Heart left ventricle (tissue), 16 donors: ENCODE measurements around the gene GRHPR. TPM values are rescaled to one million over a fixed set of nuclear protein-coding genes. Genes with fewer than 3 reads are reported as not detected.

ENCODE experiments used
- ATAC-seq, 4 donors: fragments of 200-7000 bp; cut with Tn5 transposase; one replicate each; pipeline ENCODE4 v1.9.1; 2020 to 2022; ENCODE audit warnings: moderate library complexity in 4 of 4, mild to moderate bottlenecking in 3 of 4, moderate number of reproducible peaks in 1 of 4
- DNase-seq, 5 donors: peaks; one replicate each; pipeline ENCODE4 v3.0.0-alpha.2; 2020
- H3K27ac ChIP-seq, 12 donors: fragments of 200-600 bp; sonication (generic) in 4 of 12; one replicate each; pipeline versions ENCODE4 v1.5.0 to v1.8.0; 2016 to 2022; ENCODE audit warnings: mild to moderate bottlenecking in 2 of 12
- H3K27me3 ChIP-seq, 9 donors: fragments of 200-600 bp; sonication (generic) in 2 of 9; one replicate each; pipeline versions ENCODE4 v1.5.1 to v1.8.0; 2016 to 2022; ENCODE audit warnings: mild to moderate bottlenecking in 3 of 9
- H3K36me3 ChIP-seq, 9 donors: fragments of 200-600 bp; sonication (generic) in 2 of 9; one replicate each; pipeline versions ENCODE4 v1.5.0 to v1.8.0; 2018 to 2022; ENCODE audit warnings: mild to moderate bottlenecking in 2 of 9
- H3K4me1 ChIP-seq, 12 donors: fragments of 200-600 bp; sonication (generic) in 4 of 12; one replicate each; pipeline versions ENCODE4 v1.5.0 to v1.8.0; 2016 to 2022; ENCODE audit warnings: mild to moderate bottlenecking in 3 of 12
- H3K4me3 ChIP-seq, 12 donors: fragments of 200-600 bp; sonication (generic) in 4 of 12; one replicate each; pipeline versions ENCODE4 v1.5.0 to v1.8.0; 2017 to 2022; ENCODE audit warnings: mild to moderate bottlenecking in 9 of 12, moderate library complexity in 4 of 12
- H3K9me3 ChIP-seq, 12 donors: fragments of 200-600 bp; sonication (generic) in 4 of 12; one replicate each; pipeline versions ENCODE4 v1.5.0 to v1.8.0; 2016 to 2022; ENCODE audit warnings: mild to moderate bottlenecking in 1 of 12
- POLR2A ChIP-seq, 2 donors: fragments of 450-650 bp; IDR thresholded peaks; one replicate each; pipeline ENCODE4 v1.6.1; 2017; ENCODE audit warnings: antibody characterized with exemption in 2 of 2, mild to moderate bottlenecking in 2 of 2, moderate library complexity in 2 of 2
- WGBS, 4 donors: extraction: QIAGEN DNeasy Blood & Tissue Kit in 2 of 4; methylation state at CpG; one replicate each; pipeline versions ENCODE4 v1.1.5 to v1.1.7; 2013 to 2018; 5-methylcytosine and 5-hydroxymethylcytosine counted together
- intact Hi-C, 10 donors: fragments of 100-400 bp; cut with DNase I; formaldehyde crosslinking; loops; one replicate each; pipeline versions ENCODE4 v1.11.1 to v1.14.2; 2022
- polyA plus RNA-seq, 2 donors: library from polyadenylated mRNA; stranded (reverse); fragments of 200-250 nt; gene quantifications; one replicate each; pipeline ENCODE4 v1.2.3, GENCODE V29; 2013
- total RNA-seq, 9 donors: library from RNA; depleted of rRNA in 2 of 9; stranded (reverse); fragments of >200 nt in 2 of 9; fragmentation: NEBNext Ultra II Directional in 3 of 9; extraction: Animal tissue kit (Norgen Biotek cat#: 25700) in 3 of 9; gene quantifications; one replicate each; pipeline versions ENCODE4 v1.1.0 to v1.2.4, GENCODE V29; 2016 to 2023
- TF ChIP-seq, protein P1 (sequence below), 12 donors: fragments of 200-600 bp; sonication (generic) in 4 of 12; IDR thresholded peaks; one replicate each; pipeline versions ENCODE4 v1.5.0 to v1.8.0; 2018 to 2022; ENCODE audit warnings: antibody characterized with exemption in 12 of 12, mild to moderate bottlenecking in 5 of 12
- donor health status: ischemic (EF 13 %, LVEDD 7.1; RV severe dilation, severe dysfunction).
- donor health status: healthy with polysubstance abuse.
- donor health status: DM: no; HTN: yes; CAD: no.
- donor health status: DM: no; HTN: no; CAD: no.
- donor health status: ischemic (EF 25% LVEDD 6.9; RV normal size, moderate dysfunction).
- donor health status: ischemic (EF 25% LVEDD 5.7; RV mildly dilated, moderate dysfunction).
- donor health status: healthy.
- donor health status: DM: yes; HTN: yes; CAD: no.
- donor health status: ischemic (EF 35%, LVEDD 5.7; RV mildly dilated, moderate dysfunction).
- donor health status: nonischemic (EF 11% LVEDD 7.7; RV severe dilation, severe dysfunction).
- donor health status: DM: yes; HTN: yes; CAD: no.
- donor health status: PGD.
- donor health status: ischemic (EF 29% LVEDD 5.4; RV normal size, mild dysfunction).
- donor health status: nonischemic (EF 23%, LVEDD 6.1; RV moderate dilation, normal function).

The GRHPR gene
- total and polyA plus RNA-seq, 11 donors: 91.0 to 209 (median 111) TPM

DNA sequence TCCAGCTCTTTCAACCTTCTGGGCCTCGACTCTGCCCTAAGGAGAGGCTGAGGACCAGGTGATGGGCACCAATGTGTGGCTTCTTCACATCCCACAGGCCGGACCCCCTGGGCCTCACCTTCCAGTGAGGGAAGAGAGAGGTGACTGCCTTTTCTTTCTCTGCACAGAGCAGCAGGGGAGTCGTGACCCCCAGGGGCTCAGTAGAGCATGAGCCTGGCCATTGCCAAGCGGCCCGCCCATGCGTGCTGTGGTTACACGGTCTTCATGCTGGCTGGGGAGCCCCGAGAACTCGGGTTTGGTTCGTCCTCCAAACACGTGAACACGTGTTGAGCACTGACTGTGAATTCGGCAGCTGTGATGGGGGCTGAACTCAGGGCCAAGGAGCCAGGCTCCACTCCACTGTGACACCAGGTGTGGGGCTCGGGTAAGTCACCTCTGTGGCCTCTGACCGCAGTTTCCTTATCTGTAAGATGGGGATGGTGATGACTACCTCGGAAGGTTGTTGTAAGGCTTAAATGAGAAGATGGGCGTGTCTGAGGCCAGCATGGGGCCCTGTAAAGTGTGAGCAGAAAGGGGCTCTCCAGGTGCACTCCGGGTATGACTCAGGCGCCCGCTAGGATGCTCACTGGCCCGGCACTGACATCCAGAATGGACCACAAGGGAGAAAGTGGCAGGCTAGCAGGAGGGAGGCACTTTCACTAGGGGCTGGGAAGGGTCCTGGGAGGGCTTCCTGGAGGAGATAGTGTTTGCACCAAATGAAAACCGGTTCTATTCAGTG lies 13.4 kb upstream of the GRHPR start:
- ATAC-seq: no peak
- H3K36me3 ChIP-seq: no peaks in the 10 kb centered on the region
- no peak overlapping the region for H3K4me3 ChIP-seq
- no peak for TF ChIP-seq POLR2A (IDR thresholded peaks at IDR 0.05)
- no peaks in the 10 kb centered on the region for H3K9me3 ChIP-seq
- DNase-seq: no peak
- no peak overlapping the region for H3K27ac ChIP-seq
- WGBS, 4 donors: 88 to 89% (median 88%) methylated on average over 18 to 22 of the region's 22 CpGs
- intact Hi-C loops: no loop called here
- H3K4me1 ChIP-seq: peaks cover 0 to 23% (median 0%) of the 10 kb centered on the region in 12 donors
- no peaks in the 10 kb centered on the region for H3K27me3 ChIP-seq

DNA sequence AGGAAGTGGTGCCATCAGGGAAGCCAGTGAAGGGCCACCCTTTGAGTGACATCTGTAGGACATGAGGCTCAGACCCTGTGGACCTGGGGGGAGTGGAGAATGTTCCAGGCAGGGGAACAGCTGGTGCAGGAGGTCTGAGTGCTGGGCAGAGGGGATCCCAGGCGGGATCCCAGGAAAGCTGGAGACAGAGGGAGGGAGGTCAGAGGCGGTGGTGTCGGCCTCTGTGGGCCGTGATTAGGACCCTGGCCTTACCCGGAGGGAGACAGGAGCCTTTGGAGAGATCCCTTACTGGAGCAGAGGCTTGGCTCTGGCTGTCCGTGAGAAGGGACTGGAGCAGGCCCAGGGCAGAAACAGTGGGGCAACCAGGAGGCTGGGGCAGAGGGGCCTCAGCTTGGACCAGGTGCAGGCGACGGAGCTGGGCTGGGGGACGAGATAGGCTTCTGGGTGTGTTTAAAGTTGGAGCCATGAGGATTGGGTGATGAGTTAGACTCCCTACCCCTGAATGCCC lies 12.1 kb upstream of the GRHPR start:
- H3K4me3 ChIP-seq: no peak overlapping the region
- no peaks in the 10 kb centered on the region for H3K9me3 ChIP-seq
- ATAC-seq (no peak), DNase-seq (no peak)
- no peaks in the 10 kb centered on the region for H3K27me3 ChIP-seq
- WGBS, 4 donors: 87 to 92% (median 91%) methylated on average over 9 of the region's 9 CpGs
- H3K36me3 ChIP-seq: no peaks in the 10 kb centered on the region
- intact Hi-C loops: loop anchor here in 2 of 10 donors (2.0 to 10.0 kb wide), 2 partner anchors 20 to 536 kb away; no protein-coding TSS in a partner anchor
- H3K4me1 ChIP-seq: peaks cover 0 to 28% (median 6%) of the 10 kb centered on the region in 12 donors
- H3K27ac ChIP-seq: no peak overlapping the region
- TF ChIP-seq, protein P1, sequence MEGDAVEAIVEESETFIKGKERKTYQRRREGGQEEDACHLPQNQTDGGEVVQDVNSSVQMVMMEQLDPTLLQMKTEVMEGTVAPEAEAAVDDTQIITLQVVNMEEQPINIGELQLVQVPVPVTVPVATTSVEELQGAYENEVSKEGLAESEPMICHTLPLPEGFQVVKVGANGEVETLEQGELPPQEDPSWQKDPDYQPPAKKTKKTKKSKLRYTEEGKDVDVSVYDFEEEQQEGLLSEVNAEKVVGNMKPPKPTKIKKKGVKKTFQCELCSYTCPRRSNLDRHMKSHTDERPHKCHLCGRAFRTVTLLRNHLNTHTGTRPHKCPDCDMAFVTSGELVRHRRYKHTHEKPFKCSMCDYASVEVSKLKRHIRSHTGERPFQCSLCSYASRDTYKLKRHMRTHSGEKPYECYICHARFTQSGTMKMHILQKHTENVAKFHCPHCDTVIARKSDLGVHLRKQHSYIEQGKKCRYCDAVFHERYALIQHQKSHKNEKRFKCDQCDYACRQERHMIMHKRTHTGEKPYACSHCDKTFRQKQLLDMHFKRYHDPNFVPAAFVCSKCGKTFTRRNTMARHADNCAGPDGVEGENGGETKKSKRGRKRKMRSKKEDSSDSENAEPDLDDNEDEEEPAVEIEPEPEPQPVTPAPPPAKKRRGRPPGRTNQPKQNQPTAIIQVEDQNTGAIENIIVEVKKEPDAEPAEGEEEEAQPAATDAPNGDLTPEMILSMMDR (IDR thresholded peaks at IDR 0.05): no peak
- no peak for TF ChIP-seq POLR2A (IDR thresholded peaks at IDR 0.05)

DNA sequence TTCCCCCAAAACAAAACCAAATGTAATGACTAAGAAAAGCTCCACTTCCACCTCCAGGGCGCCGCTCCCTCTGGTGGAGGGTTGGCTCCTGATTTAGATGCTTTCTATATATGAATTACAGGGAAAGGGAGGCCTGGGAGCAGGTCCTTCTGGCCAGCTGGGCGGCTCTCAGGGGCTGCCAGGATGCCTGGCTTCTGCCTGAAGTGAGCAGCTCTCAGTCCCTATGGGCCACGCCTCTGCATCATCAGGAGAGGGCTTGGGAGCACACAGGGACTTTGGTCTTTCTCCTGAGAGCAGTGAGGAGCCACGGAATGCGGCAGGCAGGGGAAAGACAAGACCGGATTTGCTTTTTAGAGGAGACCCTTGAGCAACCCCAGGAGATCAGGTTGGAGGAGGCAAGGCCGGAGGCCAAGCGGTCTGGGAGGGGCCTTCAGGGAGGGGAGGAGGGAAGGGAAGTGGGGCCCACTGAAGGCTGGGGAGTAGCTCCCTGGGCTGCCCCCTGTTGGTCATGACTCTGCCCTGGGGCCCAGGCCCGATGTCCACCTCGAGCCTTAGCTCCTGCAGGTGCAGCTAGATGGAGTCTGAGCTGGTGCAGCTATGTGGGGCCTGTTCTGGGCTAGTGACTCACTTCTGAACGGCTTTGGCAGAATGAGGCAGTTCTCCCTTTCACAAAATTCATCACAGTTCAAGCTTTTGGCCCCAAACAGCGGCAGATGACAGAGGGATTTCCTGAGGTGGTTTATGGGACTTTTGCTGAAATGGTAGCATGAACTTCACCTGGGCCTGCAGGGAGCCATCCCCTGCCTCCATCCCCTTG lies 11.3 kb upstream of the GRHPR start:
- Histone ChIP-seq H3K27ac (no peak overlapping the region), H3K9me3 (no peaks in the 10 kb centered on the region), H3K4me1 (peaks cover 0 to 27% (median 6%) of the 10 kb centered on the region in 12 donors), H3K36me3 (no peaks in the 10 kb centered on the region), H3K4me3 (no peak overlapping the region), H3K27me3 (no peaks in the 10 kb centered on the region)
- WGBS, 4 donors: 80 to 85% (median 81%) methylated on average over 11 to 13 of the region's 13 CpGs
- ATAC-seq (peak in 2 of 4 donors; percentile 18 to 44), DNase-seq (no peak)
- intact Hi-C loops: loop anchor here in 2 of 10 donors (2.0 to 10.0 kb wide), 2 partner anchors 20 to 536 kb away; no protein-coding TSS in a partner anchor
- TF ChIP-seq, protein P1 (IDR thresholded peaks at IDR 0.05): peak in 1 of 12 donors; percentile 10
- TF ChIP-seq POLR2A (IDR thresholded peaks at IDR 0.05): no peak

DNA sequence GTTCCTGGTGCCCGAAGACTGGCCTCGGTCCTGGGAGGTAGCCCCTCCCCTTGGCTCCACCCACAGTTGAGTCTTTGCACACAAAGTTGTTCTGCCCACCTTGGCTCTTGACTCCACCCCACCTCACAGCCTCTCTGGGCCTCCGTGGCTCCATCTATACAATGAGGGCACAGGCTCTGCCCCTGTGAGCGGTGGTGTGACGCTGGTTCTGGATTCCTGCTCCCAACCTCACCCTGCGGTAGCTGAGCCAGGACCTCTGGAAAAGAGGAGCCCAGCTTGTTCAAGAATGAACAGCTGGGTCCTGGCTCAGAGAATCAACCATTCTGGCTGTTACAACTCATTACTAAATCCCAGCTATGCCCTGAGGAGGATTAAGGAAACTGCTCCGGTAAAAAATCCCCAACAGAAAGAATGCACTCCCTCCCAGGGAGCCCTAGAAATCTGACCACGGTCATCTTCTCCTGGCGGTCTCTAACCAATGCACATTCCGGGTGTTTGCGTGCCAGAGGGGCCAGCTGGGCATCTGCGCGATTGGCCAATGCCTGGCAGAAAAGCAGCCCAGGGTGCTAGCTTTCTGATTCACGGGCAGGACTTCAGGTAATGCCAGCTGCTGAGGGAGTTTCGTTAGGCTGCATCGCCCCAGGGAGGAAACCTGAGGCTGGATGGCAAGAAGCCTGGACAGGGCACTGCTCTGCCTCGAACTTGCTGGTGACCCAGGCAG lies 9.9 kb upstream of the GRHPR start:
- H3K4me3 ChIP-seq: no peak overlapping the region
- H3K36me3 ChIP-seq: no peaks in the 10 kb centered on the region
- peak overlapping the region in 2 of 12 donors; percentile 48 to 52 for H3K27ac ChIP-seq
- DNase-seq (peak in 1 of 5 donors; percentile 65), ATAC-seq (peak; percentile 8 to 32 (median 11))
- no peaks in the 10 kb centered on the region for H3K27me3 ChIP-seq
- 75 to 83% (median 79%) methylated on average over 9 to 17 of the region's 17 CpGs for WGBS, 4 donors
- H3K9me3 ChIP-seq: no peaks in the 10 kb centered on the region
- H3K4me1 ChIP-seq: peaks cover 0 to 21% (median 6%) of the 10 kb centered on the region in 12 donors
- TF ChIP-seq, protein P1 (IDR thresholded peaks at IDR 0.05): no peak
- TF ChIP-seq POLR2A (IDR thresholded peaks at IDR 0.05): no peak
- intact Hi-C loops: loop anchor here in 1 of 10 donors (10.0 kb wide), 1 partner anchor 538 kb away; no protein-coding TSS in a partner anchor
